Left kidney (tissue), 2 donors: ENCODE results near the gene SMCHD1. TPM values are rescaled to one million over a fixed set of nuclear protein-coding genes. Genes with fewer than 3 reads are reported as not detected.
"Not testable (repeated sequence)": the region's sequence is repeated elsewhere in the genome, so short reads cannot be mapped to it uniquely, and the experiment has no call there.

Experiments
- DNase-seq: peaks from one replicate; pipeline ENCODE4 v3.0.0-alpha.2; 2013
- polyA plus RNA-seq: library from polyadenylated mRNA; unstranded; fragments of 120-200 nt; gene quantifications from one replicate; pipeline ENCODE4 v1.2.1, GENCODE V29; 2013; ENCODE audit not compliant: insufficient read length

The SMCHD1 gene
- polyA plus RNA-seq, 1 donor, result 90.7 TPM

- DNase-seq, result no peak
These were observed 61.1 kb downstream of the SMCHD1 start for GRCh38 chr18:2716394-2717326.

GRCh38 chr18:2717407-2717806, 61.9 kb downstream of the SMCHD1 start:
- no peak for DNase-seq

- no peak for DNase-seq
These were observed 63.5 kb downstream of the SMCHD1 start for GRCh38 chr18:2719040-2719439.

- DNase-seq, result no peak
These were observed 67.7 kb downstream of the SMCHD1 start for GRCh38 chr18:2723207-2723606.

GRCh38 chr18:2729757-2730156, 74.2 kb downstream of the SMCHD1 start:
- DNase-seq, result no peak

GRCh38 chr18:2736823-2737222, 81.3 kb downstream of the SMCHD1 start:
- no peak for DNase-seq

GRCh38 chr18:2740082-2740481, 84.6 kb downstream of the SMCHD1 start:
- DNase-seq, result not testable (repeated sequence)

- DNase-seq, result no peak
These were observed 90.7 kb downstream of the SMCHD1 start for GRCh38 chr18:2746274-2746673.

- DNase-seq, result no peak
These were observed 102.8 kb downstream of the SMCHD1 start for GRCh38 chr18:2758309-2758708.

GRCh38 chr18:2774669-2775068, 119.1 kb downstream of the SMCHD1 start:
- no peak for DNase-seq

GRCh38 chr18:2776601-2777000, 121.1 kb downstream of the SMCHD1 start:
- no peak for DNase-seq

GRCh38 chr18:2777241-2777640, 121.7 kb downstream of the SMCHD1 start:
- no peak for DNase-seq

- no peak for DNase-seq
These were observed 125.2 kb downstream of the SMCHD1 start for GRCh38 chr18:2780750-2781149.

GRCh38 chr18:2787225-2787624, 131.7 kb downstream of the SMCHD1 start:
- DNase-seq, result no peak

GRCh38 chr18:2792395-2792794, 136.9 kb downstream of the SMCHD1 start:
- DNase-seq, result no peak

- DNase-seq, result no peak
These were observed 138.6 kb downstream of the SMCHD1 start for GRCh38 chr18:2794159-2794558.

- no peak for DNase-seq
These were observed 142.4 kb downstream of the SMCHD1 start for GRCh38 chr18:2797951-2798350.

- no peak for DNase-seq
These were observed 143.8 kb downstream of the SMCHD1 start for GRCh38 chr18:2799369-2799768.

GRCh38 chr18:2805970-2806943, 150.7 kb downstream of the SMCHD1 start:
- DNase-seq, result no peak

- DNase-seq, result not testable (repeated sequence)
These were observed 153.1 kb downstream of the SMCHD1 start for GRCh38 chr18:2808640-2809039.

- DNase-seq, result not testable (repeated sequence)
These were observed 154.2 kb downstream of the SMCHD1 start for GRCh38 chr18:2809666-2810183.

GRCh38 chr18:2811416-2811815, 155.9 kb downstream of the SMCHD1 start:
- no peak for DNase-seq
